Raji (cell line): Measurements from ENCODE around the gene RITA1.

Experiments used
- POLR2A ChIP-seq: IDR thresholded peaks from 2 replicates; pipeline ENCODE4 v1.6.1; 2011; ENCODE audit warnings: low read depth, low read length, control low read depth; ENCODE audit not compliant: insufficient read depth

RITA1 gene

DNA sequence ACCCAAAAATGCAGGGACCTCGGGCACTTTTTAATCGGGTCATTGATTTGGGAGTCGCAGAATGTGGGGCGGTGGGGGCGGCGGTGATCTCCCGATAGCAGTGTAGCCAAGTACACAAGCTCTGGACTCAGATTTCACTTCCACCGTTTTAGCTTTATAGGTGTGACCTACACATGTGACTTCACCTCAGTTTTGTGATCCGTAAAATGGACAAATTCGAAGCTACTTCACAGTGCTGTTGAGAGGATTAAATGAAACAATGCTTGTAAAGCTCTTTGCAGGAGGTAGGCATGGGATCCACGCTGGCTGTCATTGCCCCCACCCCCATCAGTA is 478 bp downstream of the RITA1 start:
- TF ChIP-seq POLR2A = no peak

GRCh38 chr12:113186666-113187325 is 1.3 kb downstream of the RITA1 start:
- TF ChIP-seq POLR2A = no peak

DNA sequence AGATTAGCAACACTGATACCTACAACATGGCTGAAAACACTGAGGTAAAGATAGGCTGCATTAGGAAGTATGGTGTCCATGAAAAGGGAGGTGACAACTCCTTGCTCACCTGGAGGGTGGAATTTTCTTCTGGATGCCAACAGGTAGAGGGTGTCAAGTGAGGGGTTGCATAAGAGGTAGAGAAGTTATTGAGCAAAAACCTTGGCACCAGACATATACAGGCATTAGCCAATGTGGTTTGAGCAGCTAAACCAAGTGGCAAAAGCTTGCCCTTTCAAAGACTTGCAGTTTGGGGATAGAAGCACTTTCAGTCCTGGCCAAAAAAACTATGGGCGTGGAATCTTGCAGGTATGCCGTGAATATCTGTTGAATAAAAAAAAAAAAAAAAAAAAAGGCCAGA is 3.8 kb downstream of the RITA1 start:
- no peak for TF ChIP-seq POLR2A

DNA sequence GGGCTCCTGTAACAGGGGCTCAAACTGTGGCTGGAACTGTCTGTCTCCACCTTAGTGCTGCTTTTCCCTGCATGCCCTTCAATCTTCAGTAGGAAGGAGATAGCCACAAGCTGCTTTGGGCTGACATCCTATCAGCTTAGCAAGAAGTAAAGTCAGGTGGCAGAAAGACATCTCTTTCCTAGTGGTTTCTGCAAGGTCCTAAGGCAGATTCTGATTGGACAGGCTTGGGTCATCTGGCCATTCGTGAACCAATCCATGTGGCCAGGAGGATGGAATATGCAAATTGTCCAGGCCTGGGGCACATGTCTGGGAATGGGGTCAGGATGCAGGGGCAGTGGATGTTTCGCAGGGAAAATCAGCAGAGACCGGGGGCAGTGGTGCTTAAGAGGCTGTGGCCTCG is 5.2 kb downstream of the RITA1 start:
- no peak for TF ChIP-seq POLR2A

DNA sequence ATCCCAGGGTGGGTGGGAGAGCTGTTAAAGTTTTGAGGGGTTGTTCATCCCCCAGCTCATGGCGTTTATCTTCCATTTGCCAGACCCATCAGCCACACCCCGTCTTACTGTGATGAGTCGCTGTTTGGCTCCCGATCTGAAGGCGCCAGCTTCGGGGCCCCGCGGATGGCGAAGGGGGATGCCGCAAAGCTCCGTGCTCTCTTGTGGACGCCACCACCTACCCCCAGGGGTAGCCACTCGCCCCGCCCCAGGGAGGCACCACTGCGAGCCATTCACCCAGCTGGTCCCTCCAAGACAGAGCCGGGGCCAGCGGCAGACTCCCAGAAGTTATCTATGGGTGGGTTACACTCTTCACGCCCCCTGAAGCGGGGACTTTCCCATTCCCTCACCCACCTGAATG is 5.7 kb downstream of the RITA1 start:
- TF ChIP-seq POLR2A = no peak

DNA sequence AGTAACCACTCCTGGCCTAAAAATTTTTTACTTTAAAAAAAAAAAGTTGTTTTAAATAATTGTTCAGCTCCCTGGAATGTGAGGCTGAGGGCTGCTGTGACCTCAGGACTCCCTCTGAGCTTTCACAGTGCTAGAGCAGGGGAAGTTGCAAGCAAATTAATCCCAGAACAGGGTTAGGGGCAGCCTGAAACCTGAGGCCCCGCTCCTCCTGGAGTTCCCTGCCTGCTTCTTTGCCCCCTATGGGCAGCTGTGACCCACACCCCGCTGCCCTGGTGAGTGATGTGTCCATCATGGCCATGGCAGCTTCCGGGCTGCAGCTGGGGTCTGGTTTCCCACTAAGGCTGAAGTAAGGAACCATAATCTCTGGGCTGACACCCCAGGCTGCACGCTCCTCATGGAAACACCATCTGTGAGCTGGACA is 9.5 kb downstream of the RITA1 start:
- TF ChIP-seq POLR2A = no peak

DNA sequence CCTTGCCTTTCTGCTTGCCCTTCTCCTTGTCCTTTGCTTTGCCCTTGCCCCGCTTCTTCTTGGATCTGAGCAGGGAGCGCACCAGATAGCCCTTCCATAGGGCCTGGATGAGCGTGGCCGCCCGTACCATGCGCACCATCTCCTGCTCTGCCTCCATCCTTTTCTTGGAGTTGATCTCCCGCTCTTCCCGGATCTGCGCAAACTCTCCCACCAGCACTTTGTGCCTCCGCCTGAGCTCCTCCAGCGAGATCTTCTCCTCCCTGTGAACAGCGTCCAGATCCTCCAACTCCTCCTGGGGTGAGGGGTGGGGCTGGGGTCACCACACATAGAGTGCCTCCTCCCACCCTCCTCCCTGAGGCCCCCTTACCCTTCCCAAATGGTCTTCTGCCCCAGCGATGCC is 10.1 kb downstream of the RITA1 start:
- TF ChIP-seq POLR2A = 0 out of 2 replicates have a peak, but pooled peaks have one; percentile 12

GRCh38 chr12:113196582-113196981 is 11.1 kb downstream of the RITA1 start:
- no peak for TF ChIP-seq POLR2A

- peak; percentile 33; the same call in 1 of the 2 replicates for TF ChIP-seq POLR2A
Observed at GRCh38 chr12:113196990-113197389, 11.5 kb downstream of the RITA1 start.

GRCh38 chr12:113197518-113198077 is 12.1 kb downstream of the RITA1 start:
- no peak for TF ChIP-seq POLR2A

- TF ChIP-seq POLR2A = no peak
Observed at GRCh38 chr12:113198296-113198695, 12.8 kb downstream of the RITA1 start.

DNA sequence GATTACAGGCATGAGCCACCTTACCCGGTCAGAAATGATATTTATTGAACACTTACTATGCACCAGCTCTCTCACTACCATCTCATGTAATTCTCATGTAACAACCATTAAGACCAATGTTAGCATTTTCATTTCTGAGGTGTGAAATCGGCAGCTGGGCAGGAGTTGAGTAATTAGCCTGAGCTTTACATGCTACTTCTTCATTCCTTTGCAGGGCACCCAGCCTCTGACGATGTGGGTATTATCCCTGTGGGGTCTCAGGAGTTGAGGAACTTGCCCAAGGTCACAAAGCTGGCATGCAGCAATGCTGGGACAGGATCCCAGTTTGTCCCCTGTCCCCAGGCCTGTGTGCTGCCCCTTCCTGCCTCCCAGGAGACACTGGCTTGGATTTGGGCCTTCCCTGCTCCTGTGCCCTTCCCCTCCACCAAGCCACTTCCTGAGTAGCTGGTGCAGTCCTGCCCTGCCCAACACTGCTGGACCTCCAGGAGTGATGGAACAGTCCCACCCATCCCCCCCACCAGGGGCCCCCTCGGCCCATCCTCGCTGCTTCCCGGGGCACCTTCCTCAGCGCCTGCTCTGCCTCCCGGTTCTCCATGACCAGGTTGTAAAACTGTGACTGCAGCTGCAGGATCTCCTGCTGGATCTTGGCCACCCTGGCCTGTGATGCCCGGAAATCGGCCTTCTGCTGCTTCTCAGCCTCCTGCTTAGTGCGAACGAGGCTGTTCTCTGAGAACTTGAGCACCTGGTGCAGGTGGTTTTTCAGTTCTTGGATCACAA is 14.7 kb downstream of the RITA1 start:
- no peak for TF ChIP-seq POLR2A

GRCh38 chr12:113201187-113202177 is 16.0 kb downstream of the RITA1 start:
- TF ChIP-seq POLR2A = no peak

DNA sequence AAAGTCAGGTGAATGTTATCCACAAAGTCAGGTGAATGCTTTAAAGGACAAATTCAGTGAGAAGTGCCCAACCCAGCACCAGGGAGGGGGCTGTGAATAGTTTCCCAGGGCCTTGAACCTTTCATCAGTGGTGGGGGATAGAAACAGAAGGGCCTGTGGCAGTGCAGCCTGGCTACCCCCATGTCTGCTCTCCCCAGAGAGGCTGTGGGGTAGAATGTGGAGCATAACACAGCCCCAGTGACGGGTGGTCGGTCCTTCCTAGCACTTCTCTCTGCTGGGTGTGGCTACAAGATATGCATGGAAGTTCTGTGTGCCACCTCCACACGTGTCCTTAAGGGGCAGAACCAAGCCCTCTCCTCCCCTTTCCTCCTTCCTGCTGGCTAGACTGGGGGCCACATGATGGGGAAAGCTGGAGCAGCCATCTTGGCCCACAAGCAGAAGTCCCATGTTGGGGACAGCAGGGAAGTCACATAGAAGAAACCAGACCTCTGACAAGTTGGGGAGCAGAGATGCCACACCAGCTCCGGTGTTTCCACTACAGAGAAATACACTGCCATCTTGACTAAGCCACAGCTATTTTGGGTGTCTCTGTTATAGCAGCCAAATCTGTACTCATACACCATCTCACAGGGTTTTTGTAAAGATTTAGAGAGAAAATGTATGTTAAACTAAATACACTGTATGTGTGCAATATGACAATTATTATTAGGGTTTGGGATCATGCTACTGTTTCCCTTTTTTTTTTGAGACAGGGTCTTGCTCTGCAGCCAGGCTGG is 17.0 kb downstream of the RITA1 start:
- no peak for TF ChIP-seq POLR2A

GRCh38 chr12:113203852-113204760 is 18.6 kb downstream of the RITA1 start:
- TF ChIP-seq POLR2A = peak; percentile 47; the same call in 1 of the 2 replicates
